Effector memory CD4-positive, alpha-beta T cell (primary cell): ENCODE measurements around the gene BPHL.
A peak's percentile ranks its signal among the peaks of the same experiment; 100 is the strongest.

Source experiments
- DNase-seq, 3 donors: peaks; one replicate each; pipeline ENCODE4 v3.0.0-alpha.2; 2020
- H3K27ac ChIP-seq: 2 replicates; pipeline ENCODE4 v1.7.0; 2013; ENCODE audit warnings: mild to moderate bottlenecking, low read length, moderate library complexity; ENCODE audit not compliant: insufficient read depth, poor library complexity, severe bottlenecking
- H3K27me3 ChIP-seq: replicated peaks from 2 replicates; pipeline ENCODE4 v1.7.0; 2013; ENCODE audit warnings: mild to moderate bottlenecking, low read length; ENCODE audit not compliant: insufficient read depth, control insufficient read depth, poor library complexity, severe bottlenecking
- H3K36me3 ChIP-seq: 2 replicates; pipeline ENCODE4 v1.7.0; 2013; ENCODE audit warnings: mild to moderate bottlenecking, low read length, moderate library complexity; ENCODE audit not compliant: control insufficient read depth, insufficient read depth
- H3K4me1 ChIP-seq: 2 replicates; pipeline ENCODE4 v1.7.0; 2013; ENCODE audit warnings: low read length, mild to moderate bottlenecking; ENCODE audit not compliant: control insufficient read depth, insufficient read depth, poor library complexity, severe bottlenecking
- H3K4me3 ChIP-seq: 2 replicates; pipeline ENCODE4 v1.7.0; 2013; ENCODE audit warnings: low read length, low read depth, mild to moderate bottlenecking; ENCODE audit not compliant: insufficient read depth, poor library complexity, severe bottlenecking
- H3K9me3 ChIP-seq: 2 replicates; pipeline ENCODE4 v1.7.0; 2013; ENCODE audit warnings: mild to moderate bottlenecking, low read length, moderate library complexity; ENCODE audit not compliant: control insufficient read depth

Gene BPHL

DNA sequence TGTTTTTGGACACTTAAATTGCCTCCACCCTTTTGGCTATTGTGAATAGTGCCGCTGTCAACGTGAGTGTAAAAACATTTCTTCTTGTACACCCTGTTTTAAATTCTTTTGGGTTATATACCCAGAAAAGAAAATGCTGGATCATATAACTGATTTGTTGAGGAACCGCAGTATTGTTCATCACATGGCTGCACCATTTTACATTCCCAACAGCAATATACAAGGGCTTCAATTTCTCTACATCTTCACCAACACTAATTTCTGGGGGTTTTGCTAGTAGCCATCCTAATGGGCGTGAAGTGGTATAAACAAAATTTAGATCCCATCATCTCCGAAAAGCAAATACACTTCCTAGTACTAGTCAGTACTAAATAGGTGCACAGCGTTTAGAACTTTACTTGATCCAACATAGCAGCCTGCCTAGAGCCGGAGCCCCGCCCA is 579 bp upstream of the BPHL start:
- Histone ChIP-seq H3K9me3 (no peaks in the 10 kb centered on the region), H3K27me3 (no peaks in the 10 kb centered on the region), H3K27ac (peak overlapping the region; percentile 96), H3K4me1 (peaks cover 4% of the 10 kb centered on the region), H3K36me3 (peaks cover 26% of the 10 kb centered on the region), H3K4me3 (peak overlapping the region; percentile 78)
- no peak for DNase-seq

DNA sequence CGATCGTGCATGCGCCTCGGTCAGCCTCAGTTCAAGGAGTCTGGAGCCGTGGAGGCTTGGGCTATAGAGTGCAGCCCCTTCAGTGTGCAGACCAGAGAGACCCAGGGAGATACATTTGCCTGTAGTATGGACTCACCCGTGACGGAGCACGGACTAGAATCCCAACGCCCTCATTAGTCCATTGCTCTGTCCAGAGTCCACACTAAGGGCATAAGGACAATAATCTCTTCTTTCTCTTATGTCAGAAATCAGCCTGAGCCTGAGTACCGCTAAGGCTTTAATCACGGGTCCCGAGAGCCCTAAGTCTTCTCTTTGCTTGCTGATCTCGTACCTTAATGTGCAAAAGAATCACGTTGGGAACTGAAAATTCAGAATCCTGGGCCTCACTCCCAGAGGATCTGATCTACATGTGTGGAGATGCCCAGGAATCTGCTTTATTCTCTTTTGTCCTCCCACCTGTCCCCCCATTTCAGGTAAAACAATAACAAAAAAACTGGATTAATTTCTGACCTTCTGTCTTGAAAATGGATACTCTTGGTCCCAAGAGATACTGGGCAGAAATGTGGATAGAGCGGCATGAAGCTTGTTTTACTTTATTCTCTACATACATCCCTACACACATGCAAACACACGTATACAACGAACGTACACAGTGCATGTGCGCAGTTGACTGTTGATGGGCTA is 671 bp downstream of the BPHL start:
- Histone ChIP-seq H3K9me3 (no peaks in the 10 kb centered on the region), H3K36me3 (peaks cover 13% of the 10 kb centered on the region), H3K27ac (peak overlapping the region; percentile 96), H3K4me3 (peak overlapping the region; percentile 78), H3K4me1 (peaks cover 4% of the 10 kb centered on the region), H3K27me3 (no peaks in the 10 kb centered on the region)
- no peak for DNase-seq

DNA sequence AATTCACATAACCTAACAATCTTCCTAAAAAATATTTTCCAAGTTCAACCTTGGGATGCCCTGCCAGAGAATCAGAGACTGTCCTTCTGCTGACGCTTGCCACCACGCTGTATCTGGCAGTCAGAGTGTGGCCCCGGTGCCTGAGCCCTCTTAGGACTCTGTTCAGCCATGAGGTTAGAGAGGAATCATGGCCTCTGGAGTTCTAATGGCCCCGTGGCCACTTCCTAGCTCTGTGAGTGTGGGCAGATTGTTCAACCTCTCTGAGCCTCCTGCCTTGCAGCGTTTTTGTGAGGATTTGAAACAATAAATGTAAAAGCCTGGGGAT is 2.2 kb downstream of the BPHL start:
- no peak overlapping the region for H3K4me3 ChIP-seq
- no peak for DNase-seq
- H3K27me3 ChIP-seq = no peaks in the 10 kb centered on the region
- H3K9me3 ChIP-seq = no peaks in the 10 kb centered on the region
- H3K4me1 ChIP-seq = peaks cover 4% of the 10 kb centered on the region
- H3K27ac ChIP-seq = no peak overlapping the region
- H3K36me3 ChIP-seq = no peaks in the 10 kb centered on the region

DNA sequence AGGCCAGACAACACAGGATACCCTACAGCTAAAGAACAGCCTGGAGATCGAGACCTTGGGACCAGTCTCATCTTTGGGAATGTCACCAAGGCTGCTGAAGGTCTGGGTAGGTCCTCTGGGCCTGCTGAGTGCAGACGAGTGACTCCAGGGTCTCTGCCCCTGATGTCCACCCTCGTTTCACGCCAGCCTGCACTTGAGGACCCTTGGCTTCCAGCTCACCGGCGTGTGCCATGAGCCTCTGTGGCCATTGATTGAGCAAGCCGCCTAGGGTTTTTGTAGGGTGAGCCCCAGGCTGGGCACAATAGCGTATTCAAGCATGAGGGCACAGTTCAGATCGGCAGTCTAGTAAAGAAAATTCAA is 4.3 kb downstream of the BPHL start:
- Histone ChIP-seq H3K36me3 (no peaks in the 10 kb centered on the region), H3K27me3 (no peaks in the 10 kb centered on the region), H3K4me1 (peaks cover 4% of the 10 kb centered on the region), H3K27ac (no peak overlapping the region), H3K4me3 (no peak overlapping the region), H3K9me3 (no peaks in the 10 kb centered on the region)
- DNase-seq = no peak

DNA sequence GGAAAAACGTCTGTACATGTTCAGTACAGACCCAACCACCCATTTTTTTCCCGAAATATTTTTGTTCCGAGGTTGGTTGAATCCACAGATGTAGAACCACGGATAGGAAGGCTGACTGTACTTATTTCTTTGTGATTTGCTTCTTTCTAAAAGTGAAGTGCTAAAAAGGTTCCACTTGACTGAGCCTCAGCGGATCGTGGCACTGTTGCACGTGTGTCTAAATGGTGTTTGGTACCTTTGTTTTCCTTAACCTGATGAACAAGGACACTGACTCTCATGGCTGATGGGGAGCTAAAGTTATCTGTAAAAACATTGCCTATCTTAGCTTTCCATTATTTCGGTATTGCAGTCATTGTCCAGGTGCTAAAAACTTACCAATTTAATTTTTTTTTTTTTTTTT is 6.2 kb downstream of the BPHL start:
- H3K4me3 ChIP-seq = no peak overlapping the region
- no peaks in the 10 kb centered on the region for H3K9me3 ChIP-seq
- no peaks in the 10 kb centered on the region for H3K4me1 ChIP-seq
- no peak for DNase-seq
- H3K36me3 ChIP-seq = no peaks in the 10 kb centered on the region
- no peak overlapping the region for H3K27ac ChIP-seq
- no peaks in the 10 kb centered on the region for H3K27me3 ChIP-seq

DNA sequence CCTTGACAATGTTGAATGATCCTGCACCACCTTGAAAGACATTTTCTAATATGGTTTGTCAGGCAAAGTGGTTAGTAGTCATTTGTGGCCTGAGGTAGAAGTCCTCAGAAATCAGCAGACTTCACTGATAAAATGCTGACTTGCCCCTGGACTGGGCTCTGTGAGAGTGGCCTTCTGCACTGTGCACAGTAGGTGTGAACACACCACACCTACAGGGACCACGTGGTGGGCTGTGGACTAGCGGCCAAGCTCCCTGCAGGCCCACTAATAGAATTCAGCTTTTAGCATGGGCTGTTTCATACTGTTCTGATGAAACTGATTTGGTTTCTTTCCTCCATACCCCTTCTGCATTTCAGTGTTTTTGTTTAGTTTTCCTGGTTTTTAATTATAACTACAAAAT is 7.3 kb downstream of the BPHL start:
- H3K4me1 ChIP-seq = no peaks in the 10 kb centered on the region
- H3K4me3 ChIP-seq = no peak overlapping the region
- no peak overlapping the region for H3K27ac ChIP-seq
- H3K9me3 ChIP-seq = no peaks in the 10 kb centered on the region
- H3K27me3 ChIP-seq = no peaks in the 10 kb centered on the region
- DNase-seq = no peak
- H3K36me3 ChIP-seq = no peaks in the 10 kb centered on the region

DNA sequence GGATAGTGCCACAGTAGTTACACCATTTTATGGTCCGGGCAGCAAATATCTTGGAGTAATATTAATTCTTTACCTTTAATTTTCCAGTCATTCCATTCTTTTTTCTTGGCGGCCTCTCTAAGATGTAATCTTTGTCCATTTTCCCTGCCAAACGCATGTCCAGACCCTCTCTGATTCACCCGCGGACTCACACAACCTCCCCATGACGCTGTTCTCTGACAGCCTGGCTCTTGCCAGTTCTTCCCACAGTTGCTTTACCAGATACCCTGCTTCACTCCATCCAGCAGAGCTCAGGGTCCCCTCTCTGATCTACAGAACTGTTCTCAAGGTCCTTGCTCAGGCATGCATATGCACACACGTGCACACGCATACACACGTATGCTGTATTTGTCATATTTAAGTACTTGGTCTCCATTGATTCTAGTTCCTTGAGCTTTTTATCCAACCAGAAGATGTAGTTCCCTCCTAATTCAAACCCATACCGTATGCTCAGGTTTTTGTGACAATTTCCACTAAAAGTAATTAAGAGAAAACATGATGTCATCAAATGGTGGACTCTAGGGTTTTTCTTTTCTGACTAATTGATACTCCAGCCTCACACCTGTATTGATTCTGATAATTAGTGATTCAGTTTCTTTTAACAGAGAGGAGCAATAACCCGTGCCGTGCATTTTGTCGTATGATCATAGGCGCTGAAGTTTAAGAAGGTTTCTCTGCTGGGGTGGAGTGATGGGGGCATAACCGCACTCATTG is 10.0 kb downstream of the BPHL start:
- Histone ChIP-seq H3K4me1 (no peaks in the 10 kb centered on the region), H3K27ac (no peak overlapping the region), H3K4me3 (no peak overlapping the region), H3K9me3 (no peaks in the 10 kb centered on the region), H3K27me3 (no peaks in the 10 kb centered on the region), H3K36me3 (no peaks in the 10 kb centered on the region)
- DNase-seq = no peak

DNA sequence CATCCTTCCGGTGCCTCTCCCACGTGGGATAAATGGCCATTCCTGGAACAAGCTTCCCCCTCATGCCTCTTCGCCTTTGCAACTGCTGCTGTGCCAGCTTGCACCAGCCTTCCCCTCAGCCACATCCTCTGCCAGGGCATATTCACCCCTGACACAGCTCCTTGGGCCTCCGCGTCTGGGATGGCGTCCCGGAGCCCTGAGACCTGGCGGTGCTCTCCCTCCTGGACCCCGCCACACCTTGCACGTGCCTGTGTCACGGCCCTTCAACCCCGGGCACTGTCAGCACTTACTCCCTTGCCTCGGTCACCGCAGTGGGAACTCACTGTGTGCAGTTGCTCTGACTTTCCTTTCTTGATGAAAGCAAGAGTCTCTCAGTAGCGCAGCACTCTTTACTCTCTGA is 13.2 kb downstream of the BPHL start:
- Histone ChIP-seq H3K9me3 (no peaks in the 10 kb centered on the region), H3K27ac (no peak overlapping the region), H3K36me3 (no peaks in the 10 kb centered on the region), H3K27me3 (no peaks in the 10 kb centered on the region), H3K4me1 (no peaks in the 10 kb centered on the region), H3K4me3 (no peak overlapping the region)
- DNase-seq = no peak

DNA sequence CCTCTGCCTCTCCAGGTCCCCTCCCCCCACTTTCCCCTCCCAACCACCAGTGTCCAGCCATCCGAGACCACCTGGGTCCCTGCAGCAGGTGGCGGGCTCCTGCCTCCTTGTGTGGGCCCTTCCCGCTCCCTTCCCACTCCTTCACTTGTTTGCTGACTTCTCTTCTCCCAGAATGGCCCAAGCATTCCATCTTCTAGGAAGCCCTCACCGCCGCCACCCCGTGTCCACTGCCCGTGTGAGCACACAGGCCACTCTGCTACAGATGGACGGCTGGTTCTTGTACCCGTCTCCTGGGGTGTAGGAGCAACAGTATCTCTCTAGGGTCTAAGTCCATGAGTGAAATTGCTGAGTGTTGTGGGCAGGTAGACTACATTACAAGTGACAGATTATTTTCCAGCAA is 15.0 kb downstream of the BPHL start:
- no peak for DNase-seq

DNA sequence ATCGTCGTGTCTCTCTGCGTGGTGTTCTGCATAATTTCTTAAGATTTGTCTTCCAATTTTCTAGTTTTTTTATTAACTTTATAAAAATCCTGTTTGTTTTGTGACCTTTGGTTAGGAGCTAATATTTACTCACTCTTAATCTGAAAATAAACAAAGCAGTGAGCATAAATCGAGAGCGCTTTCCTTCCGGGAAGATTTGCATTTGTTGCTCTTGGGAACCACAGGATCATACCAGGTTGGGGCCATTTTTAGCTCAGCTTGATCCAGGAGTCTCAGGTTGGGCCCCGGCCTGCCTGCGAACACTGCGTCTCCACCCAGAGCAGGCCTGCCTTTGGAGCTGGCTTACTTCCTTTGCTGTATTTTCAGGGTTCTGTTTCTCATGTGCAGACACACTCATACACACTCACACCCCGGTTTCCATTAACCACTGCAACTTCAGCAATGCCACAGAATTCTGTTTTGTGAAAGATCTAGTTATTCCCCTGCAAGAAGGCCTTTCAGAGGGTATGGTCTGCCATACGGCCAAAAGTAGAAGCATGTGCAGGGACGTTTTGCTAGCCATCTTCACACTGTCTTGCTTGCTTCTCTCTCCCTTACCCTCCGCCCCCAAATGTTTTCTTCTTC is 17.3 kb downstream of the BPHL start:
- Histone ChIP-seq H3K27ac (no peak overlapping the region), H3K4me1 (no peaks in the 10 kb centered on the region), H3K4me3 (no peak overlapping the region), H3K9me3 (no peaks in the 10 kb centered on the region), H3K36me3 (no peaks in the 10 kb centered on the region), H3K27me3 (no peaks in the 10 kb centered on the region)
- DNase-seq = no peak

More for the DNA sequence above, 15.0 kb downstream of the BPHL start:
- Histone ChIP-seq H3K36me3 (no peaks in the 10 kb centered on the region), H3K27ac (no peak overlapping the region), H3K9me3 (no peaks in the 10 kb centered on the region), H3K4me3 (no peak overlapping the region), H3K27me3 (no peaks in the 10 kb centered on the region), H3K4me1 (no peaks in the 10 kb centered on the region)
